SK-N-SH (cell line): ENCODE data around the gene CTNNA3. TPM values are rescaled to one million over a fixed set of nuclear protein-coding genes. Genes with fewer than 3 reads are reported as not detected.

ENCODE experiments used
- CTCF ChIA-PET: fragments of 300-600, 350-600 bp; formaldehyde crosslinking; extraction: SDS; loops from one replicate; lab custom pipeline; 2021; lab: Yijun Ruan, JAX
- POLR2A ChIA-PET: fragments of 350-600 bp; sonication (Branson Sonifier 250); formaldehyde crosslinking; extraction: SDS; loops from one replicate; lab custom pipeline; 2020; ENCODE audit warnings: antibody characterized with exemption, inconsistent platforms; lab: Yijun Ruan, JAX
- DNase-seq: peaks from one replicate; pipeline ENCODE4 v3.0.0; 2012
- H2AFZ ChIP-seq: fragments of 200-600 bp; sonication (generic); 2 replicates; pipeline ENCODE4 v1.8.1; 2016; ENCODE audit warnings: antibody characterized with exemption, mild to moderate bottlenecking, low read depth
- H3F3A ChIP-seq: fragments of 200-600 bp; sonication (generic); replicated peaks from 2 replicates; pipeline ENCODE3; 2016; ENCODE audit warnings: antibody characterized with exemption, mild to moderate bottlenecking; ENCODE audit not compliant: insufficient read depth
- H3K27ac ChIP-seq, 2 experiments: fragments of 200-500 bp in 1 of 2; fragments of 200-600 bp in 1 of 2; sonication (Bioruptor generic) in 1 of 2; sonication (generic), shearing (Covaris generic) in 1 of 2; 2 replicates each; pipeline versions ENCODE4 v1.5.1 to v1.6.1; 2014 to 2016; ENCODE audit warnings: low read depth in 2 of 2, inconsistent platforms in 1 of 2, low read length in 1 of 2, mild to moderate bottlenecking in 1 of 2, mixed read lengths in 1 of 2
- H3K27me3 ChIP-seq: fragments of 200-600 bp; sonication (generic), shearing (Covaris generic); 2 replicates; pipeline ENCODE4 v1.6.1; 2016; ENCODE audit warnings: mixed run types; ENCODE audit not compliant: insufficient read depth
- H3K36me3 ChIP-seq, 2 experiments: fragments of 200-500 bp in 1 of 2; fragments of 200-600 bp in 1 of 2; sonication (Bioruptor generic) in 1 of 2; sonication (generic) in 1 of 2; replicated peaks in 1 of 2; 2 replicates each; pipeline versions ENCODE3 to v1.5.1; 2014 to 2016; ENCODE audit warnings: low read length in 1 of 2, mild to moderate bottlenecking in 1 of 2; ENCODE audit not compliant: insufficient read depth in 2 of 2, control insufficient read depth in 1 of 2
- H3K4me1 ChIP-seq, 2 experiments: fragments of 200-500 bp in 1 of 2; fragments of 200-600 bp in 1 of 2; sonication (Bioruptor generic) in 1 of 2; sonication (generic), shearing (Covaris generic) in 1 of 2; 2 replicates each; pipeline versions ENCODE4 v1.5.1 to v1.6.1; 2014 to 2016; ENCODE audit warnings: low read depth in 1 of 2, low read length in 1 of 2, mixed run types in 1 of 2; ENCODE audit not compliant: insufficient read depth in 2 of 2, control insufficient read depth in 1 of 2
- H3K4me2 ChIP-seq: fragments of 200-600 bp; sonication (generic), shearing (Covaris generic); 2 replicates; pipeline ENCODE4 v1.6.1; 2017; ENCODE audit warnings: mixed run types
- H3K4me3 ChIP-seq, 2 experiments: fragments of 200-500 bp in 1 of 2; fragments of 200-600 bp in 1 of 2; sonication (Bioruptor generic) in 1 of 2; sonication (generic), shearing (Covaris generic) in 1 of 2; 2 replicates each; pipeline versions ENCODE4 v1.5.1 to v1.8.1; 2014 to 2016; ENCODE audit warnings: low read depth in 2 of 2, inconsistent platforms in 1 of 2, low read length in 1 of 2, mild to moderate bottlenecking in 1 of 2, mixed read lengths in 1 of 2, moderate library complexity in 1 of 2
- H3K79me2 ChIP-seq: fragments of 200-600 bp; sonication (generic); 2 replicates; pipeline ENCODE4 v1.8.1; 2017; ENCODE audit warnings: mild to moderate bottlenecking; ENCODE audit not compliant: insufficient read depth
- H3K9ac ChIP-seq: fragments of 200-600 bp; sonication (generic); 2 replicates; pipeline ENCODE4 v1.6.1; 2017; ENCODE audit warnings: mixed run types
- H3K9me2 ChIP-seq: fragments of 200-600 bp; sonication (generic); 2 replicates; pipeline ENCODE4 v1.6.1; 2017; ENCODE audit warnings: mixed run types
- H3K9me3 ChIP-seq: fragments of 200-600 bp; sonication (generic); 2 replicates; pipeline ENCODE4 v1.6.1; 2017; ENCODE audit warnings: mixed run types, mild to moderate bottlenecking, moderate library complexity
- H4K20me1 ChIP-seq: fragments of 200-600 bp; sonication (generic); 2 replicates; pipeline ENCODE4 v1.6.1; 2017; ENCODE audit warnings: mild to moderate bottlenecking, mixed run types; ENCODE audit not compliant: insufficient read depth
- CHD2 ChIP-seq: fragments of 150-350 bp; IDR thresholded peaks from 2 replicates; pipeline ENCODE4 v1.6.1; 2018; ENCODE audit warnings: low read length; ENCODE audit not compliant: partially characterized antibody
- ELF1 ChIP-seq: IDR thresholded peaks from 2 replicates; pipeline ENCODE4 v1.4.0; 2012
- EP300 ChIP-seq, 2 experiments: IDR thresholded peaks; 2 replicates each; pipeline versions ENCODE4 v1.4.0 to v1.6.1; 2012; ENCODE audit warnings: borderline replicate concordance in 1 of 2, low read depth in 1 of 2, low read length in 1 of 2
- FOSL2 ChIP-seq: IDR thresholded peaks from 2 replicates; pipeline ENCODE4 v1.4.0; 2012; ENCODE audit warnings: low read depth, mild to moderate bottlenecking, moderate library complexity, borderline replicate concordance
- JUND ChIP-seq: IDR thresholded peaks from 2 replicates; pipeline ENCODE4 v1.4.0; 2012
- MXI1 ChIP-seq: IDR thresholded peaks from 2 replicates; pipeline ENCODE4 v1.6.1; 2012; ENCODE audit warnings: mild to moderate bottlenecking, low read depth, low read length, improper control_type of control experiment
- NFIC ChIP-seq: IDR thresholded peaks from 2 replicates; pipeline ENCODE4 v1.4.0; 2012; ENCODE audit warnings: borderline replicate concordance
- RAD21 ChIP-seq: IDR thresholded peaks from 2 replicates; pipeline ENCODE4 v1.6.1; 2012; ENCODE audit warnings: mild to moderate bottlenecking, low read length
- RCOR1 ChIP-seq: fragments of 150-350 bp; IDR thresholded peaks from 2 replicates; pipeline ENCODE4 v1.6.1; 2017; ENCODE audit warnings: antibody characterized with exemption, low read length
- RXRA ChIP-seq: IDR thresholded peaks from 2 replicates; pipeline ENCODE4 v1.4.0; 2012; ENCODE audit warnings: low read depth, mild to moderate bottlenecking, borderline replicate concordance
- SIN3A ChIP-seq: IDR thresholded peaks from 2 replicates; pipeline ENCODE4 v1.6.1; 2012; ENCODE audit warnings: low read depth, mild to moderate bottlenecking, low read length, moderate library complexity, borderline replicate concordance
- SMC3 ChIP-seq: IDR thresholded peaks from 2 replicates; pipeline ENCODE4 v1.6.1; 2012; ENCODE audit warnings: low read depth, low read length, improper control_type of control experiment
- TCF12 ChIP-seq: IDR thresholded peaks from 2 replicates; pipeline ENCODE4 v1.4.0; 2012
- YY1 ChIP-seq: IDR thresholded peaks from 2 replicates; pipeline ENCODE4 v1.4.0; 2012; ENCODE audit warnings: low read depth, mild to moderate bottlenecking
- WGBS: methylation state at CpG from one replicate; pipeline ENCODE4 v1.1.6; 2017; ENCODE audit warnings: low lambda C conversion rate; 5-methylcytosine and 5-hydroxymethylcytosine counted together
- polyA plus RNA-seq, 3 experiments: library from polyadenylated mRNA; depleted of rRNA; stranded (reverse); fragments of >200 nt; gene quantifications; 2 replicates each; pipeline ENCODE4 v1.2.3, GENCODE V29; 2012
- TF ChIP-seq, protein P1 (sequence below): fragments of 150-350 bp; IDR thresholded peaks from 2 replicates; pipeline ENCODE4 v1.6.1; 2017; ENCODE audit warnings: antibody characterized with exemption, low read length, low read depth, borderline replicate concordance
- TF ChIP-seq, protein P2 (sequence below): IDR thresholded peaks from 2 replicates; pipeline ENCODE4 v1.4.0; 2012; ENCODE audit warnings: low read depth, borderline replicate concordance
- TF ChIP-seq, protein P3 (sequence below): IDR thresholded peaks from 2 replicates; pipeline ENCODE4 v1.4.0; 2012; ENCODE audit warnings: low read depth
- TF ChIP-seq, protein P4 (sequence below): fragments of 200-600 bp; sonication (generic); IDR thresholded peaks from 2 replicates; pipeline ENCODE4 v1.6.1; 2017; ENCODE audit warnings: antibody characterized with exemption, mild to moderate bottlenecking, moderate library complexity
- TF ChIP-seq, protein P5 (sequence below): IDR thresholded peaks from 2 replicates; pipeline ENCODE4 v1.4.0; 2012; ENCODE audit warnings: low read depth, borderline replicate concordance
- TF ChIP-seq, protein P6 (sequence below): fragments of 150-350 bp; IDR thresholded peaks from 2 replicates; pipeline ENCODE4 v1.6.1; 2016; ENCODE audit warnings: mild to moderate bottlenecking, low read depth, low read length

CTNNA3 gene
- polyA plus RNA-seq, 1 of the 3 experiments (the other 2 are of a cell fraction), result not detected

DNA sequence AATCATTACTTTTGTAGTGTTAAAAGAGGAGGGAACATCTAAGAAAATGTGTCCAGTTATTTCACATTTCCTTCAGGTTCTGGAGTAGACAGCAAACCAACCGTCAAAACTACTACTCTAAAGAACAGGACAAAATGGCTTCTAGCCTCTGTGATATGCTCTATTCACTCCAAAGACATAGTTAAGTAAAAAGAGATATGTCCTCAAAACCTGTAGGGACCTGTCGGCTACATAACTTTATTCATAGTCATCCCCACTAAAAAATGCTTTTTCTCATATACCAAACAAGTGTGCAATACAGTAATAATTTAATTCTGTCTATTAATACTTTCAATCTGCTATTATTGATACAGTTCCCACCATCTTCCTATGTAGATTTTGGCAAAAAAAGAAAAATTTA is 1412.9 kb downstream of the CTNNA3 start:
- CTCF ChIA-PET, result interaction anchor here (1.6 kb wide), 1 partner anchor 10 kb away, joined by 3 read pairs; no protein-coding TSS in a partner anchor

DNA sequence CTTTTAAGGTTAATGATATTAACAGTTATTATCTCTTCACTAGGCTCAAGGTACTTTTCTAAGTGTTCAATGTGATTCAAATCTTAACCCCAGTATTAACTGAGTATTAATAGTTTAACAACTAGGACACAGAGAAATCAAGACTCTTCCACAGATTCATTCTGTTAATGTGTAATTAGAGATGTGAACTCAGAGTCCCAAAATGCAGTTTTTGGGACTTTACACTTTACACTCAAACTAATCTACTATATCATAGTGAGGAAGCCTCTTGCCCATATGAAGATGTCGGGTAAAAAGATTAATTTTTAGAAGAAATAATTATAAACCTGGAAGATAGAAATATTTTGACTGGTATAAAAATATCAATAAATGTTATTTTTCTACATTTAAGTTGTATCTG is 1414.7 kb downstream of the CTNNA3 start:
- WGBS, result 8% methylated on average over 1 of the region's 1 CpG
- no peaks in the 10 kb centered on the region for H3K27me3 ChIP-seq
- H3K4me2 ChIP-seq, result no peak overlapping the region
- ChIA-PET CTCF (no interaction called here), POLR2A (no interaction called here)
- no peaks in the 10 kb centered on the region for H3K9me3 ChIP-seq
- H3K4me1 ChIP-seq, result no peaks in the 10 kb centered on the region
- no peak overlapping the region for H2AFZ ChIP-seq
- no peaks in the 10 kb centered on the region for H3K9me2 ChIP-seq
- DNase-seq, result no peak
- H4K20me1 ChIP-seq, result no peaks in the 10 kb centered on the region
- no peak overlapping the region for H3K4me3 ChIP-seq
- H3K27ac ChIP-seq, result no peak overlapping the region
- TF ChIP-seq, protein P1, sequence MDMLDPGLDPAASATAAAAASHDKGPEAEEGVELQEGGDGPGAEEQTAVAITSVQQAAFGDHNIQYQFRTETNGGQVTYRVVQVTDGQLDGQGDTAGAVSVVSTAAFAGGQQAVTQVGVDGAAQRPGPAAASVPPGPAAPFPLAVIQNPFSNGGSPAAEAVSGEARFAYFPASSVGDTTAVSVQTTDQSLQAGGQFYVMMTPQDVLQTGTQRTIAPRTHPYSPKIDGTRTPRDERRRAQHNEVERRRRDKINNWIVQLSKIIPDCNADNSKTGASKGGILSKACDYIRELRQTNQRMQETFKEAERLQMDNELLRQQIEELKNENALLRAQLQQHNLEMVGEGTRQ, result no peak
- TF ChIP-seq ELF1 (no peak), RAD21 (no peak), SIN3A (no peak), RXRA (no peak), RCOR1 (no peak), TCF12 (no peak), MXI1 (no peak), FOSL2 (no peak), JUND (no peak), CHD2 (no peak), NFIC (no peak)
- TF ChIP-seq, protein P2, sequence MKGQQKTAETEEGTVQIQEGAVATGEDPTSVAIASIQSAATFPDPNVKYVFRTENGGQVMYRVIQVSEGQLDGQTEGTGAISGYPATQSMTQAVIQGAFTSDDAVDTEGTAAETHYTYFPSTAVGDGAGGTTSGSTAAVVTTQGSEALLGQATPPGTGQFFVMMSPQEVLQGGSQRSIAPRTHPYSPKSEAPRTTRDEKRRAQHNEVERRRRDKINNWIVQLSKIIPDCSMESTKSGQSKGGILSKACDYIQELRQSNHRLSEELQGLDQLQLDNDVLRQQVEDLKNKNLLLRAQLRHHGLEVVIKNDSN, result no peak
- TF ChIP-seq, protein P3, sequence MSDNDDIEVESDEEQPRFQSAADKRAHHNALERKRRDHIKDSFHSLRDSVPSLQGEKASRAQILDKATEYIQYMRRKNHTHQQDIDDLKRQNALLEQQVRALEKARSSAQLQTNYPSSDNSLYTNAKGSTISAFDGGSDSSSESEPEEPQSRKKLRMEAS, result no peak
- TF ChIP-seq, protein P4, sequence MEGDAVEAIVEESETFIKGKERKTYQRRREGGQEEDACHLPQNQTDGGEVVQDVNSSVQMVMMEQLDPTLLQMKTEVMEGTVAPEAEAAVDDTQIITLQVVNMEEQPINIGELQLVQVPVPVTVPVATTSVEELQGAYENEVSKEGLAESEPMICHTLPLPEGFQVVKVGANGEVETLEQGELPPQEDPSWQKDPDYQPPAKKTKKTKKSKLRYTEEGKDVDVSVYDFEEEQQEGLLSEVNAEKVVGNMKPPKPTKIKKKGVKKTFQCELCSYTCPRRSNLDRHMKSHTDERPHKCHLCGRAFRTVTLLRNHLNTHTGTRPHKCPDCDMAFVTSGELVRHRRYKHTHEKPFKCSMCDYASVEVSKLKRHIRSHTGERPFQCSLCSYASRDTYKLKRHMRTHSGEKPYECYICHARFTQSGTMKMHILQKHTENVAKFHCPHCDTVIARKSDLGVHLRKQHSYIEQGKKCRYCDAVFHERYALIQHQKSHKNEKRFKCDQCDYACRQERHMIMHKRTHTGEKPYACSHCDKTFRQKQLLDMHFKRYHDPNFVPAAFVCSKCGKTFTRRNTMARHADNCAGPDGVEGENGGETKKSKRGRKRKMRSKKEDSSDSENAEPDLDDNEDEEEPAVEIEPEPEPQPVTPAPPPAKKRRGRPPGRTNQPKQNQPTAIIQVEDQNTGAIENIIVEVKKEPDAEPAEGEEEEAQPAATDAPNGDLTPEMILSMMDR, result no peak
- TF ChIP-seq, protein P5, sequence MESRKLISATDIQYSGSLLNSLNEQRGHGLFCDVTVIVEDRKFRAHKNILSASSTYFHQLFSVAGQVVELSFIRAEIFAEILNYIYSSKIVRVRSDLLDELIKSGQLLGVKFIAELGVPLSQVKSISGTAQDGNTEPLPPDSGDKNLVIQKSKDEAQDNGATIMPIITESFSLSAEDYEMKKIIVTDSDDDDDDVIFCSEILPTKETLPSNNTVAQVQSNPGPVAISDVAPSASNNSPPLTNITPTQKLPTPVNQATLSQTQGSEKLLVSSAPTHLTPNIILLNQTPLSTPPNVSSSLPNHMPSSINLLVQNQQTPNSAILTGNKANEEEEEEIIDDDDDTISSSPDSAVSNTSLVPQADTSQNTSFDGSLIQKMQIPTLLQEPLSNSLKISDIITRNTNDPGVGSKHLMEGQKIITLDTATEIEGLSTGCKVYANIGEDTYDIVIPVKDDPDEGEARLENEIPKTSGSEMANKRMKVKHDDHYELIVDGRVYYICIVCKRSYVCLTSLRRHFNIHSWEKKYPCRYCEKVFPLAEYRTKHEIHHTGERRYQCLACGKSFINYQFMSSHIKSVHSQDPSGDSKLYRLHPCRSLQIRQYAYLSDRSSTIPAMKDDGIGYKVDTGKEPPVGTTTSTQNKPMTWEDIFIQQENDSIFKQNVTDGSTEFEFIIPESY, result no peak
- TF ChIP-seq, all 33 proteins: peak for 0
- H3K36me3 ChIP-seq, result no peaks in the 10 kb centered on the region
- H3F3A ChIP-seq, result no peaks in the 10 kb centered on the region
- no peaks in the 10 kb centered on the region for H3K79me2 ChIP-seq
- no peak overlapping the region for H3K9ac ChIP-seq

More for the DNA sequence above, 1412.9 kb downstream of the CTNNA3 start:
- H3K27me3 ChIP-seq, result no peaks in the 10 kb centered on the region
- H3K4me2 ChIP-seq, result no peak overlapping the region
- H3K4me1 ChIP-seq, result no peaks in the 10 kb centered on the region
- WGBS, result 7% methylated on average over 2 of the region's 2 CpGs
- no peak overlapping the region for H3K4me3 ChIP-seq
- no peaks in the 10 kb centered on the region for H4K20me1 ChIP-seq
- H3K9me3 ChIP-seq, result no peaks in the 10 kb centered on the region
- TF ChIP-seq SMC3 (no peak), EP300 (IDR thresholded peaks at IDR 0.05; ENCODE audit: borderline replicate concordance in 1 of 2, low read depth in 1 of 2, low read length in 1 of 2) (no peak), YY1 (no peak)
- TF ChIP-seq, protein P6, sequence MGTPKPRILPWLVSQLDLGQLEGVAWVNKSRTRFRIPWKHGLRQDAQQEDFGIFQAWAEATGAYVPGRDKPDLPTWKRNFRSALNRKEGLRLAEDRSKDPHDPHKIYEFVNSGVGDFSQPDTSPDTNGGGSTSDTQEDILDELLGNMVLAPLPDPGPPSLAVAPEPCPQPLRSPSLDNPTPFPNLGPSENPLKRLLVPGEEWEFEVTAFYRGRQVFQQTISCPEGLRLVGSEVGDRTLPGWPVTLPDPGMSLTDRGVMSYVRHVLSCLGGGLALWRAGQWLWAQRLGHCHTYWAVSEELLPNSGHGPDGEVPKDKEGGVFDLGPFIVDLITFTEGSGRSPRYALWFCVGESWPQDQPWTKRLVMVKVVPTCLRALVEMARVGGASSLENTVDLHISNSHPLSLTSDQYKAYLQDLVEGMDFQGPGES, result no peak
- TF ChIP-seq, protein P3, result no peak
- H3K9ac ChIP-seq, result no peak overlapping the region
- no peaks in the 10 kb centered on the region for H3K79me2 ChIP-seq
- POLR2A ChIA-PET, result no interaction called here
- no peak overlapping the region for H3K27ac ChIP-seq
- H3F3A ChIP-seq, result no peaks in the 10 kb centered on the region
- H3K36me3 ChIP-seq, result no peaks in the 10 kb centered on the region
- no peak for DNase-seq
- no peak overlapping the region for H2AFZ ChIP-seq
- H3K9me2 ChIP-seq, result no peaks in the 10 kb centered on the region
